GM18498 (cell line): ENCODE data around the gene PHOX2A.

Experiments used
- ATAC-seq: cut with Tn5 transposase; IDR thresholded peaks from one replicate; pipeline ENCODE4 v1.9.1; 2021; ENCODE audit warnings: mild to moderate bottlenecking, moderate library complexity; ENCODE audit not compliant: unreplicated experiment

Gene PHOX2A

DNA sequence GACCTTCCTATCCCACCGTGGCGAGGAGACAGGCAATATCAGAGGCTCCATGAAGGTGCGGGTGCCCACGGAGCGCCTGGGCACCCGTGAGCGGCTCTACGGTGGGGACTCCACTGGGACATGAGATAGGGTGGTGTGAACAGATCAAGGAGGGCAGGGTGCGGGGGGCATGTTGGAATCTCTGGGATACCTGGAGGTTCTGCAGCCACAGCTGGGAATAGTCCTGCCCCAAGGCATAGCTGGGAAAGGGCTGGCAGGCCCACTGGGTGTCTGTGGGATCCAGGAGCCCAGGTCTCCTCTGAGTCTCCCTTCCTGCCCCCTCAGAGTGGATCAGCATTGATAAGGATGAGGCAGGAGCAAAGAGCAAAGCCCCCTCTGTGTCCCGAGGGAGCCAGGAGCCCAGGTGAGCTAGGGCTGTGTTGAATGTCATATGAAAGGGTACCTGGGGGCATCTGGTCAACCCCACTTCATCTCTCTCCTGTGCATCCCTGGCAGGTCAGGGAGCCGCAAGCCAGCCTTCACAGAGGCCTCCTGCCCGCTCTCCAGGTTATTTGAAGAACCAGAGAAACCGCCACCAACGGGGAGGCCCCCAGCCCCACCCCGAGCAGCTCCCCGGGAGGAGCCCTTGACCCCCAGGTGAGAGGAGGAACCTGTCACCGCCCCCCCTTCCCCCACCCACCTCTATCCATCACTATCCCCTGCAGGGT lies 8.5 kb downstream of the PHOX2A start:
- no peak for ATAC-seq

DNA sequence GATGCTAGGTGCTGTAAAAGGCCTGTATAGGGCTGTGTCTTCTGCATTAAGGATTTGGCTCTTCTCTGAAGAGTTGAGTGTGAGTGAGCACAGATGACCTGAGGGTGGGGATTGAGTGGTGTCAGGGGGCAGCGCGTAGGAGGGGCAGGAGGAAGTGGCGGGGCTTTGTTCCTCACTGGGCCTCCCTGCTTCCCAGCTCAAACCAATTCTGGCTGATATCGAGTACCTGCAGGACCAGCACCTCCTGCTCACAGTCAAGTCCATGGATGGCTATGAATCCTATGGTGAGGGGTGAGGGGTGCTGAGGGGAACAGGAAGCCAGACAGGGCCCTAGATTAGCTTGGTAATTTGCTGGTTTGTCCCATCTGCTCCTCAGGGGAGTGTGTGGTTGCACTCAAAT lies 9.1 kb downstream of the PHOX2A start:
- ATAC-seq: no peak

DNA sequence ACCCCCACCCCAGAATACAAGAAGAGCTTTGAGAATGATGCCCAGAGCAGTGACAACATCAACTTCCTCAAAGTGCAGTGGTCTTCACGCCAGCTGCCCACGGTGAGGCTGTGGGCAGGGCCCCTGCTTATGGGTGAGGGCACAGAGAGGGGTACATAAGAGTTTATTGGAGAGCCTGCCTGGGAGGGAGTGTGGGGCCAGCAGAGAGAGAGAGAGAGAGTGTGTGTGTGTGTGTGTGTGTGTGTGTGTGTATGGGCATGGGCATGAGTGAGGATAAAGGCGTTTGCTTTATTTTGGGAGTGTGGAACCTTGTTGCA lies 9.5 kb downstream of the PHOX2A start:
- ATAC-seq: no peak

DNA sequence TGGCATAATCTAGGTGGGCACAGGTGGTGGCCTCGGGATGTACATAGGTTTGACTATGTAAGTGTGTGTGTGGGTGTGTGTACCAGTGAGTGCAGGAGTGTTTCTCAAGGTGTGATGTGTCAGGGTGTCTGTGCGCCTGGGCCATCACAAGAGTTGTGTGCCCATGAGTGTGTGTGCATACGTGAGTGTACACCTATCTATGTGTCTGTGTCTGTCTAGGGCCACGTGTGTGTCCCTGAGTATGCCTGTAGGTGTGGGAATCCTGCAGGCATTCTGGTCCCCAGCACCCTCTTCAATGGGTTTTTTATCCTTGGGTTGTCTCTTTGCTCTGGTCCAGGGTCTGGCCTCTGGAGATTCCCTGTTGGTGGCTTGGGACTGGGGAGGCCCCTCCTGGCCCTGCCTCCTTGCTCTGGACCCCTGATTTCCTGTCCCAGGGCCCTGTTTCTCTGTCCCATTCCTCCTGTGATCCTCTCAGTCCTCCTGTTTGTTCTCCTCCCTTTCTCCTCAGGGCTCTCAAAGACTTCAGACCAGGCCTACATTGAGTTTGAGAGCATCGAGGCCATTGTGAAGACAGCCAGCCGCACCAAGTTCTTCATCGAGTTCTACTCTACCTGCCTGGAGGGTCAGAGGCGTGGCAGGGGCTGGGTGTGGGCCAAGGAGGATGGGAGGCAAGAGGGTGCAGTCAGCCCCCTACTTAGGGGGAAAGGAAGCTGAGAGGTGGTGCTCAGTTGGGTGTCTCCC lies 10.0 kb downstream of the PHOX2A start:
- no peak for ATAC-seq

DNA sequence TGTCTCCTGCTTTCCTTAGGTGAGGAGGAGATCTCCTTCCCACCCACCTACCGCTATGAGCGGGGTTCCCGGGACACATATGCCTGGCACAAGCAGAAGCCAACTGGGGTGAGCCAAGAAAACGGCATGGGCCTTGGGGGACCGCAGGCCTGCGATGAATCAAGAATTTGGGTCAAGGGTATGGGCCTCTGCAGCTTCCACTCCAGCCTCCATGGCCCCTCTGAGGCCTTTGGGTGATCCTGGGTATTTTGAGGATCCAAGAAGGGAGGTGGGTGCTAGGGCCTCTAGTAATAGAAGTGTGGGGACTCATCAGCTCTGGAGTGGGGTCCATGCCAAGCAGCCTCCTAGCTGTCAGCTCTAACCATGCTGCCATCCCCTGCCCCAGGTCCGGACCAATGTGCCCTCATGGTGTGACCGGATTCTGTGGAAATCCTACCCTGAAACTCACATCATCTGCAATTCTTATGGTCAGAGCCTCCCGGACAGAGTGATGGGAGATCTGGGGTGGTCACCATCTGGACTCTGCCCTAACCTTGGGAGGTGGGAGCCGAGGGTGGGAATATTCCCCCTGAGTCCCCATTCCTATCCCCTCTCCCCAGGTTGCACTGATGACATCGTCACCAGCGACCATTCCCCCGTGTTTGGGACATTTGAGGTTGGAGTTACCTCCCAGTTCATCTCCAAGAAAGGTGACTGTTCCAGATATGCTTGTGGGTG lies 10.8 kb downstream of the PHOX2A start:
- ATAC-seq: no peak

DNA sequence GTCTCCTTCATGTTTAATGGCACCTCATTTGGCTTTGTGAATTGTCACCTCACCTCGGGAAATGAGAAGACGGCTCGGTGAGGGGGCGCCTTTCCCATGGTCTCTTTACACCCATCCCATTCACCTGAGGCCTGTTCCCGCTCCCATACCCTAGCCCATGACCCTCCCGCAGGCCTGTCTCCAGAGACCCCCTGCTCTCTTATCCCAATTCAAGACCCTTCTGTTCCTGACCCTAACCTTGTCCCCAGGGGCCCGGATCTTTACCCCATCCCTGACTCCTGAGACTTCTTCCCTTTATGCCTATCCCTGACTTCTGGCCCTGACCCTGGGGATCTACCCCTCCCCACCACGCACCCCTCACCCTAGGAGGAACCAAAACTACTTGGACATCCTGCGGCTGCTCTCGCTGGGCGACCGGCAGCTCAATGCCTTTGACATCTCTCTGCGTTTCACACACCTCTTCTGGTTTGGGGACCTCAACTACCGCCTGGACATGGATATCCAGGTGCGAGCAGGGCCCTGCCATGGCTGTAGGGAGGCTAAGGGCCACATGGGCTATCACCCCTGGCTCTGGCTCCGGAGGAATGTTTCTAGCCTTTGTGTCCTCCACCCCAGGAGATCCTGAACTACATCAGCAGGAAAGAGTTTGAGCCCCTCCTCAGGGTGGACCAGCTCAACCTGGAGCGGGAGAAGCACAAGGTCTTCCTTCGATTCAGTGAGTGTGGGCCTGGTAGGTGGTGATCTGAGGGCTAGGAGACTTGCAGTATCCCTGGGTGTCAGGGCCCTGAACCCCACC lies 11.5 kb downstream of the PHOX2A start:
- ATAC-seq: no peak

DNA sequence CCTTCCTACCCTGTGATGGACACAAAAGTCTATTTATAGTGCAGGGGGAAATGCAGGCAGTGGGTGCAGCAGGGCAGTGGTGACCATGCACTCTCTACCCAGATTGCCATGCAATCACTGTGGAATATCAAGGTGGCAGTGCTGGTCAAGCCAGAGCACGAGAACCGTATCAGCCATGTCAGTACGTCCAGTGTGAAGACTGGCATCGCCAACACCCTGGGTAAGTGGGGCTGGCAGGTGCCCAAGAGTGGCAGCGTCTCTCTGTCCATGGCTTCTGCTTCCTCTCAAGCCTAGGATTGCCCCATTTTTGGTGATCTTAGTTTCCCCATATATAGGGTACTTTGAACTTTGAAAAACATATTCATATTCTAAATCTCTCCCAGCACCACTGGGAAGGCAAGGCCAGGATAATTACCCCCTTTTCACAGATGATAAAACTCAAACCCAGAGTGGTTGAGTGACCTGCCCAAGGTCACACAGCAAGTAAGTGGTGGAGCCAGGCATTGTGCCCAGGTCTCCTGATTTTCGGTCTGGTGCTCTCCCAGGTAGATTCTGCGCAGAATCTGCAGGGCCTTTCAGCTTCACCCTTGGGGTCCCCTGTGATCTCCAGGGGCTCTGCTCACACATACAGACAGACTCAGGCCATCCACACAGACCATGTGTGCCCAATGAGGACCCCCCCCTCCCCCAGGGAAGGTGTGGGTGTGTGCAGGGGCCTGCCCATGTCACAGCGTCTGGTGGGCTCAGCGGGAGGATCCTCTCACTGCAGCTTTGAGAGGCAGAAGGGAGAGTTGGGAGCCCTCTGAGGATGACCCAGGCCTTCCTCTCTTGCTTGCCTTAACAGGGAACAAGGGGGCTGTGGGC lies 12.3 kb downstream of the PHOX2A start:
- ATAC-seq: no peak

DNA sequence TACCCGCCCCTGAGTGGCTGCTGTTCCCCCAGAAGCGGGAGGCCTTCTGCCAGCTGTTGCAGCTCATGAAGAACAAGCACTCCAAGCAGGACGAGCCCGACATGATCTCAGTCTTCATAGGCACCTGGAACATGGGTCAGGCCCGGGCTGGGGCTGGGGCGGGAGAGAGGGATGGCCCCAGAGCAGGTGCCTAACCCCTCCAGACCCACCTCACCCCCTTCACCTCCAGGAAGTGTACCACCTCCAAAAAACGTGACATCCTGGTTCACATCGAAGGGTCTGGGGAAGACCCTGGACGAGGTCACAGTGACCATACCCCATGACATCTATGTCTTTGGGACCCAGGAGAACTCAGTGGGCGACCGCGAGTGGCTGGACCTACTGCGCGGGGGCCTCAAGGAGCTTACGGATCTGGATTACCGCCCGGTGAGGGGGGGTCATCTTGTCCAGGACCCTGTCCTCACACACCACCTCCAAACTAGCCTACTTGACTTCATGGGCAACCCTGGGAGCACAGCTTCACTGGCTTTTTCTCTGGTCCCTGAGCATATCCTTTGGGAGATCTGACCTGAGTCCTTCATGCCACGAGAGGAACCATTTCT lies 13.1 kb downstream of the PHOX2A start:
- no peak for ATAC-seq

DNA sequence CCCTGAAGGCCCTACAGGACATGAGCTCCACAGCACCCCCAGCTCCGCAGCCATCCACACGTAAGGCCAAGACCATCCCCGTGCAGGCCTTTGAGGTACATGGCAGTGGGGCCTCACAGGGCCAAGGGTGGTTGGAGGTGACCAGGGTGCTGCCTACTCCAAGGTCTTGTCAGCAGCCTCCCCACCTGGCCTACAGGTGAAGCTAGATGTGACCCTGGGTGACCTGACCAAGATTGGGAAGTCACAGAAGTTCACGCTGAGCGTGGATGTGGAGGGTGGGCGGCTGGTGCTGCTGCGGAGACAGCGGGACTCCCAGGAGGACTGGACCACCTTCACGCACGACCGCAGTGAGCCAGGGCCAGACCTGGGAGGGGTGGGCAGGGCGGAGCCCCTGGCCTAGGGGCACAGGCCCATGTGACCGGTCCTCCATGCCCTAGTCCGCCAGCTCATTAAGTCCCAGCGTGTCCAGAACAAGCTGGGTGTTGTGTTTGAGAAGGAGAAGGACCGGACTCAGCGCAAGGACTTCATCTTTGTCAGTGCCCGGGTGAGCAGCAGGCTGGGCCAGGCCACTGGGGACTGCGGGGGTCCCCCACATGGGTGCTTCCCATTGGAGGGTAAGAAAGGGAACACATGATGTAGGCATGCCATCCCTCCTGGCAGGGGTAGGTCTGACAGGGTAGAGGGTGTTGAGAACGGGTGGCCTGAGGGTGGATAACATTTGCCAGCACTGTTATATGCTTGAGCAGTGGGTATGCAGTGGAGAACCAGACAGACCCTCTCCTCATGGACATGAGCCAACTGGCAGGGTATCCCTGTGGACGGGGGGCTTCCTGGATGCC lies 13.8 kb downstream of the PHOX2A start:
- no peak for ATAC-seq

DNA sequence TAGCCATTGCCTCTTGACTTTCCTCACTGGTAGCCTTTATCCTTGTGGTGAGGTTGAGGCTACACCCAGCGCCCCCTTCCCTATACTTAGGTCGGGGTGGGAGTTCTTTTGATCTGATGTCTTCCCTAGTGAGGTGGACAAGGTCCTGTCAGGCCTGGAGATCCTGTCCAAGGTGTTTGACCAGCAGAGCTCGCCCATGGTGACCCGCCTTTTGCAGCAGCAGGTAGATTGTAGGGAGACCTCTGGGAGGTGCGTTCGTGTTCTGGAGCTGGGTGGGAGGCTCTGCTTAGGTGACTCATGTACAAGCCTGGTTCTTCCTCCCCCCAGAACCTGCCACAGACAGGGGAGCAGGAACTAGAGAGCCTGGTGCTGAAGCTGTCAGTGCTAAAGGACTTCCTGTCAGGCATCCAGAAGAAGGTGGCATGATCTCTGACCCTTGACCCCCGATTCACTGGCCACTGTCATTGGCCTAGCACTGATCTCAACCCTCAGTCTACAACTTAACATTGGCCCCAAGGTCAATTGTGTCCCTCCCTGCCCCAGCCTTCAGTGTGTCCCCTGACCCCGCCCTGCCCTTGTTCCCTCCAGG lies 14.5 kb downstream of the PHOX2A start:
- no peak for ATAC-seq

DNA sequence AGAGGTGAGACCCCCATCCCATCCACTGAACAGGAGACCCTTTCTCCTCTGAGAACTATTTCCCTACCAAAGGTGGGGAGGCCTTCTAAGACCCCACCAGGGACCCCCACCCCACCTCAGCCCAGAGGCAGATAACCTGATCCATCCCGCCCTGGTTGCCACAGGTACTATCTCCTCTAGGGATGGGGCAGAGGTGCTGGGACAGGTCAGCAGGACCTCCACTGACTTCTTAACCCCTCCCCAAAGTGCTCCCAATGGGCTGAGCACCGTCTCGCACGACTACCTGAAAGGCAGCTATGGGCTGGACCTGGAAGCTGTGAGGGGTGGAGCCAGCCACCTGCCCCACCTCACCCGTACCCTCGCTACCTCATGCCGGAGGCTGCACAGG lies 15.1 kb downstream of the PHOX2A start:
- no peak for ATAC-seq

DNA sequence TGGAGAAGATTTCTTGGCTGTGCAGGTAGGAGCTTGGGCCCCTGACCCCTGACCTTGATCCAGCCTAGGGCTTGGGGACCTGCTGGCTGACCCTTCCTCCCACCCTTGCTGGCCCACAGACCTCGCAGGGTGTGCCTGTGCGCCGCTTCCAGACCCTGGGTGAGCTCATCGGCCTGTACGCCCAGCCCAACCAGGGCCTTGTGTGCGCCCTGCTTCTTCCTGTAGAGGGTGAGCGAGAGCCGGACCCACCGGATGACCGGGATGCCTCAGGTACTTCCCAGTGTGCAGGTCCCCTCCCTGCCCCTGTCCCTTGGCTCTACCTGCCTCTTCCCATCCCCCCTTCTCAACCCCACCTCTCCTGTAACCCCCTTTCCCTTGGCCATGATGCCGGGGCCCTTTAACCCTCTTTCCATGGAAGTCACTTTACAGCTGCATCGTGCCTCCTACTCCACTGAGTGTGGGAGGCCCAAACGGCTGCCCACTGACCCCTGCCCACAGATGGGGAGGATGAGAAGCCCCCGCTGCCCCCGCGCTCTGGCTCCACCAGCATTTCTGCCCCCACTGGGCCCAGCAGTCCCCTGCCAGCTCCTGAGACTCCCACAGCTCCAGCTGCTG lies 15.6 kb downstream of the PHOX2A start:
- ATAC-seq: no peak

DNA sequence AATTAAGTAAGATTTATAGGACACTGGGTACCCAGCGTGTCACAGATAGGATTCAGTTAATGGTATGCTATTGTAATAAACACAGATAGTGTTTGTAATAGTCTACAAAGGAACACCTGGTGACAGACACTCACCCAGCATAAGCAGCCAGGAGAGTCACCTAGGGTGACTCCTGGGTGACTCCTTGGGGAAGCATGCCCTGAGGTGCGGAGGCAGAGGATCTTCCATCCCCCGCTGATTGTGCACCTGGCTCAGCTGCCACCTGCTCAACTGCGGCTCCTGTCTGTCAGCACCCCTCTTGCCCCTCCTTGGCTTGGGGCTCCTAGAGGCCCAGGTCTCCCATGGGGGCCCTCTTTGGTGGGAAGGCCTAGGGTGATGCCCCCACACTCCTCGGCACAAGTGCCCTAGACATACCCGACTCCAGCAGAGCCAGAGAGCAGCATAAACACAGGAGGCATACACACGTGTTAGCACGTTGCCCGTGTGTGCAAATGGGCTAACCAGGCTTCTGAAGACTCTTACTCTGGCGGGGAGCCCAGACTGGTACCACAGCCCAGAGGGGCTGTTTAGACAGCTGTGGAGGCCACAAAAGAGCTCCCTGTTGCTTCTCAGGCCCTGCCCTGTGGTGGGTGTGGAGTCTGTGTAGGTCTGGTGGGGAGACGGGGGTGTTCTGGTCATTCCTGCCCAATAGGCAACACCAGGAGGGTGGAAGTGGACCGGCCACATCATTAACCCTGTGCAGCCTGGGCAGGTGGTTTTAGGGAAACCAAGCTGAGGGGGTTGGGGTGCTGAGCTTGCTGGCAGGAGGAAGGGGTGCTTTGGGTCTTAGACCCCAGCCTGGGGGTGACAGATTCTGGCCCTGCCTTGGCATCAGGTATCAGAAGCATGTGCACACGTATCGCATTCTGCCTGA lies 16.4 kb downstream of the PHOX2A start:
- no peak for ATAC-seq

DNA sequence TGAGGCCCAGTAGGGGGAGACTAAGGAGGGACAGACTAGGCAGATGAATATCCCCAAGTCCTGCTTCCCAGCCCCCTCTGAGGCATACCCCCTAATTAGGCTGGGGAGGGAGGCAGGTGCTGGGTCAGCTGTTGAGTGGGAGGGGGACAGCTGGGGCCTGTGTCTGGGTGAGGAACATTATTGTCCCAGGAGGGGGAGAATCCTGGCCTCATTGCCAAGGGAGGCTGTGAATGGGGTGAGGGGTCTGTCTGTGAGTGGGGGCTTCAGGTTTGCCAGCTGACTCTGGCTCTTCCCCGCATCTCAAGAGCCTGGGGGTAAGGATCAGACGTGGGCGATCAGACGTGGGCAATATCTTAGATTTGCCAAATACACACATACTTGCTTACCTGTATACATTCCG lies 17.3 kb downstream of the PHOX2A start:
- no peak for ATAC-seq

DNA sequence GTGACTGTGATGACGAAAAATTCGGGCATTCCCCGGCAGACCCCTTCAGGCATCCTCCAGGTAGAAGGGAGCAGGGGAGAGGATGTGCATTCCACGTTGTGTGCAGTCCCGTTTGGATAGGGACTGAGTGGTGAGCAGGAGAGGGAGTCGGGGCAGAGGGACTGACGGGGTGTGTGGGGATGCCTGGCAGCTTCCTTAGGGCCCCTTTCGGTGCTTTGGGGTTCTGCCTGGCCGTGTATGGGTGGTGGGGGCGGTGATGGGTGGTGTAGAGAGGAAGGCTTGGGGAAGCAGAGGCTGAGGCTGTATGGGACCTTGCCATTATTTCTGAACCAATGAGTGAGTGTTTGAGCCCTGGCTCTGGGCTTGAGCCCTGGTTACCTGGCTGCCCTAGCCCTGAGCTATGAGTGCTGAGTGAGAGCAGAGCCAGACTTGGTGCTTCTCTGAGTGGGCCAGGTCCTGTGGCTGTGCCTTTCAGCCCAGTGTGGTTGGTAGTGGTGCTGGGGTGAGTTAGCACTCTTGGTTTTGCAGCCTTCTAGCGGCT lies 18.5 kb downstream of the PHOX2A start:
- no peak for ATAC-seq

DNA sequence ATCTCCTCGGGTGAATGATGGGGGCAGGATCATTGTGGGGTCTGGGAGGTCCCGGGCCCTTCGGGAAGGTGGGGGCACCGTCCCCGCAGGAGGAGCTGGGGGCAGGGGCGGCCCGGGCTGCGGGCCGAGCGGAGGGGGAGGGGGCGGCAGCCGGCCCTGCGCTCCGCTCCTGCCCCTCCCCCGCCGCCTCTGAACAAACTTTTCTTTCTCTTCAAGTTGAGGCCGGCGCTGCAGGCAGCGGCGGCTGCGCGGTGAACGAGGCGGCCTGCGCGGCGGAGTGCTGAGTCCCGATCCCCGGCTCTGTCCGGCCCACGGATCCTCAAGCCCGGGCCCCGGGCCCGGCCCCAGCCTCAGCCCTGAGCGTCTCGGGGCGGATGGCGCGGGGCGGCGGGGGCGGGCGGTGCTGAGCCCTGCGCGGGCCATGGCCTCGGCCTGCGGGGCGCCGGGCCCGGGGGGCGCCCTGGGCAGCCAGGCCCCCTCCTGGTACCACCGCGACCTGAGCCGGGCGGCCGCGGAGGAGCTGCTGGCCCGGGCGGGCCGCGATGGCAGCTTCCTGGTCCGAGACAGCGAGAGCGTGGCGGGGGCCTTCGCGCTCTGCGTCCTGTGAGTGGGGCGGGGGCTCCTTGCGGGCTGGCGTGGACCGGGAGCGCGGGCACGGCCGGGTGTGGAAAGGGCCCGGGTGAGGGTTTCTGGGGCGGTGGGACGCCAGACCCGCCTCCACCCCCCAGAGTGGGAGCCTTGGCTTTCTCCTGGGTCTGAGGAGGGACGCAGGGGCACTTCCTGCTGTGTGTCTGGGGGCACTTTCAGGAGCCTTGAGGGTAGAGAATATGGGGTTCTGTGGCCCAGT lies 19.2 kb downstream of the PHOX2A start, which contains the start of gene INPPL1:
Gene INPPL1, plus strand, starts transcription at position 204 of the 847 bp plus-strand sequence. Its CDS starts 218 bp downstream, at position 422.
- no peak for ATAC-seq
